ENCODE data around the gene DLG2. TPM values are rescaled to one million over a fixed set of nuclear protein-coding genes. Genes with fewer than 3 reads are reported as not detected.

The DLG2 gene
- total and polyA plus RNA-seq, 7 donors = 0.23 to 5.3 (median 3.4) TPM

DNA sequence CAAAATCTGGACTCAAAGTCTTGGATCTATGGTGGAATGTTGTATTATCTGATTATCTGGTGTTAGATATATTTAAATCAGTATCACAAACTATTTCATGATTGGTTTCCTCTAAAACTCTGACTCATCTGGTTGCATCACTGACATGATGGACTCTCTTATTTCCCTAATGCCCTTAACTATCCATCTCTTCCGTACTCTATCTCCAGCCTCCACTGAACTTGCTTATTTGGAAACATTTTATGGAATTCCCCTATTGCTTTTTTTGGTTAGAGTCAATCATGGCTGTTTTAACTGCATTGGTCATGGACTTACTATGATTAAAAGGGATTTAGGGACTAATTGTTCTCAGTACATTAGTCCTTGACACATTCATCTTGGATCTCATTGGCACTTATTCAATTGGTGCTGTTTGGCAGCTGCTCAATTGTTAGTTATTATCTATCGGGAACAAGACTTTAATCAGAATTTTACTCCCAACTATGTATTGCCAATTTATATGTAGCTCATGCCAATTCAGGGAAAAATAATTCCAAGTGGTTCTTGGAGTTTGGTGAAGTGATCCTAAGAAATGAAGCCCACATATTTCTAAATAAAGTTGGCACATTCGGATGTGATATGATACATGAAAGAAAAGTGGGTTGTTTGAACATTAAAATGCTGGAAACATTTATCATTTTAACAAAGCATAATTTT is 1399.0 kb downstream of the DLG2 start:
- H3K27me3 ChIP-seq (ENCODE audit: insufficient read depth in 3 of 3, low read length in 2 of 3) = no peaks in the 10 kb centered on the region
- 26 to 36% (median 31%) methylated on average over 3 of the region's 3 CpGs for WGBS, 3 donors
- no peaks in the 10 kb centered on the region for H3K36me3 ChIP-seq (ENCODE audit: insufficient read depth in 1 of 2, low read depth in 1 of 2)
- no peak overlapping the region for H3K4me3 ChIP-seq
- no peak for ATAC-seq
- intact Hi-C loops (cut with DNase I) = no loop called here
- H3K9me3 ChIP-seq = no peaks in the 10 kb centered on the region
- no peak for DNase-seq
- no peak overlapping the region for H3K27ac ChIP-seq
- TF ChIP-seq, protein P1, sequence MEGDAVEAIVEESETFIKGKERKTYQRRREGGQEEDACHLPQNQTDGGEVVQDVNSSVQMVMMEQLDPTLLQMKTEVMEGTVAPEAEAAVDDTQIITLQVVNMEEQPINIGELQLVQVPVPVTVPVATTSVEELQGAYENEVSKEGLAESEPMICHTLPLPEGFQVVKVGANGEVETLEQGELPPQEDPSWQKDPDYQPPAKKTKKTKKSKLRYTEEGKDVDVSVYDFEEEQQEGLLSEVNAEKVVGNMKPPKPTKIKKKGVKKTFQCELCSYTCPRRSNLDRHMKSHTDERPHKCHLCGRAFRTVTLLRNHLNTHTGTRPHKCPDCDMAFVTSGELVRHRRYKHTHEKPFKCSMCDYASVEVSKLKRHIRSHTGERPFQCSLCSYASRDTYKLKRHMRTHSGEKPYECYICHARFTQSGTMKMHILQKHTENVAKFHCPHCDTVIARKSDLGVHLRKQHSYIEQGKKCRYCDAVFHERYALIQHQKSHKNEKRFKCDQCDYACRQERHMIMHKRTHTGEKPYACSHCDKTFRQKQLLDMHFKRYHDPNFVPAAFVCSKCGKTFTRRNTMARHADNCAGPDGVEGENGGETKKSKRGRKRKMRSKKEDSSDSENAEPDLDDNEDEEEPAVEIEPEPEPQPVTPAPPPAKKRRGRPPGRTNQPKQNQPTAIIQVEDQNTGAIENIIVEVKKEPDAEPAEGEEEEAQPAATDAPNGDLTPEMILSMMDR (IDR thresholded peaks at IDR 0.05) = no peak
- H3K4me1 ChIP-seq = no peaks in the 10 kb centered on the region

DNA sequence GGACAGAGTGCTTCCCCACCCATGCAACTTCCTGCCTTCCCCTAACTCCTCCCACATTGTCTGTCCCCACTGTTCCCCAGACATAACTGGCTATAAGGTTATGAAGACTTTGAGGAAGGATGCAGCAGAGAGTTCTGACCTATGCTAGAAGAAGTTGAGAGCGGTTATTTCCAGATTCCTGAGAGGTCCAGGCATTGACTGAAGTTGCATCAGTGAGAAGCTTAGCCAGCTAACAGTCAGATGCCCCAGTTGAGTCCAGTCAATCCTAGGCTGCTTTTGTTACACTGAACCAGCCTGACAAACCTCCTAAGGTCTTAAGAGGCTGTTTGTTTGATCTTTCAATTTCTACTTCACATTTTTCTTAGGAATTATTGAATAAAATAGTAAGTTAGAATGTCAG is 1403.1 kb downstream of the DLG2 start:
- intact Hi-C loops (cut with DNase I) = no loop called here
- Histone ChIP-seq H3K4me1 (no peaks in the 10 kb centered on the region), H3K36me3 (ENCODE audit: insufficient read depth in 1 of 2, low read depth in 1 of 2) (no peaks in the 10 kb centered on the region), H3K4me3 (no peak overlapping the region), H3K27me3 (ENCODE audit: insufficient read depth in 3 of 3, low read length in 2 of 3) (no peaks in the 10 kb centered on the region), H3K27ac (no peak overlapping the region), H3K9me3 (no peaks in the 10 kb centered on the region)
- DNase-seq = no peak
- TF ChIP-seq, protein P1 (IDR thresholded peaks at IDR 0.05) = no peak
- 83 to 85% (median 85%) methylated on average over 1 of the region's 1 CpG for WGBS, 3 donors
- no peak for ATAC-seq

DNA sequence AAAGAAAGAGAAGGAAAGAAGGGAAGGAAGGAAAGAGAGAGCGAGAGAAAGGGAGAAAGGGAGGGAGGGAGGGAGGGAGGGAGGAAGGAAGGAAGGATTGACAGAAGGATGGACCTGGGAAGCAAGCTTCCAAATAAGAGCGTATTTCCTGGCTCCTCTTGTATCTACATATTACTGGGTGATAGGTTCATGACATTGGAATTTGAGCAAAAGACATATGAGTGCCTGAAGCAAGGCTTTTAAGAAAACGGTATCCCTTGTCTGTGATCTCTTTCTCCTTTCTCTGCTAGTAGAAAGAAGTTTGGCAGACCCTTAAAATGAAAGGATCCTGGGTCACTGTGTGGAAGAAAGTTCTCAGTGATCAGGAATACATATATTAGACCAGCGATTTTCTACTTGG is 1408.8 kb downstream of the DLG2 start:
- Histone ChIP-seq H3K27ac (no peak overlapping the region), H3K27me3 (ENCODE audit: insufficient read depth in 3 of 3, low read length in 2 of 3) (no peaks in the 10 kb centered on the region), H3K4me1 (no peaks in the 10 kb centered on the region), H3K4me3 (no peak overlapping the region), H3K36me3 (ENCODE audit: insufficient read depth in 1 of 2, low read depth in 1 of 2) (no peaks in the 10 kb centered on the region), H3K9me3 (no peaks in the 10 kb centered on the region)
- DNase-seq (no peak), ATAC-seq (no peak)
- TF ChIP-seq, protein P1 (IDR thresholded peaks at IDR 0.05) = no peak
- intact Hi-C loops (cut with DNase I) = no loop called here
- 68 to 74% (median 71%) methylated on average over 4 of the region's 4 CpGs for WGBS, 3 donors

DNA sequence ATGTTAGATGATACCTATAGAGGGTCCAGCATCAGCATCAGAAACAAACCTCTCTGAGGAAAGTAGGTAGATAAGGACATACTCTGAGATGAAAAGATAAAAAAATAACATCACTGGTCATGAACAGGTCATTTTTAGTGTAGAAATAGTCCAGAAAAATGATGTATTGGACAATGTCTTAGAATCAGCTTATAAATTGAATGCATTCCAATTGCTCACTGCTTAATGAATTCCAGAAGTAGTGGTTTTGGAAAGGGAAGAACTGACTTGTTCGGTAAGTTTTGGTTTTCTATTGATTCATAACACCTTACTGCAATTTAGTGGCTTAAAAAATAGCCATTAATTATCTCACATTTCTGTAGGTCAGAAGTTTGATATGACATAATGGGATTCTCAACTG is 1411.5 kb downstream of the DLG2 start:
- H3K4me1 ChIP-seq = no peaks in the 10 kb centered on the region
- 69 to 72% (median 72%) methylated on average over 1 of the region's 1 CpG for WGBS, 3 donors

More for the DNA sequence above, 1411.5 kb downstream of the DLG2 start:
- intact Hi-C loops (cut with DNase I) = no loop called here
- no peaks in the 10 kb centered on the region for H3K27me3 ChIP-seq (ENCODE audit: insufficient read depth in 3 of 3, low read length in 2 of 3)
- no peaks in the 10 kb centered on the region for H3K9me3 ChIP-seq
- TF ChIP-seq, protein P1 (IDR thresholded peaks at IDR 0.05) = no peak
- H3K4me3 ChIP-seq = no peak overlapping the region
- no peak overlapping the region for H3K27ac ChIP-seq
- H3K36me3 ChIP-seq (ENCODE audit: insufficient read depth in 1 of 2, low read depth in 1 of 2) = no peaks in the 10 kb centered on the region
- DNase-seq = no peak
- ATAC-seq = no peak
